Panc1 (cell line): ENCODE measurements around the gene MCAM. TPM values are rescaled to one million over a fixed set of nuclear protein-coding genes. Genes with fewer than 3 reads are reported as not detected.

ENCODE experiments used
- microRNA-seq: library from miRNA; unstranded; fragments of <30 nt; microRNA quantifications from one replicate; pipeline ENCODE4 v1.1.0, GENCODE V29; 2020; ENCODE audit not compliant: unreplicated experiment
- total RNA-seq: library from RNA; stranded (reverse); gene quantifications from one replicate; pipeline ENCODE4 v1.2.1, GENCODE V29; 2021; ENCODE audit not compliant: unreplicated experiment

MCAM gene
- total RNA-seq, 1 experiment from 2014 or later: 27.2 TPM

Small RNA genes lying within 50 kb of the gene (microRNA-seq; reads per million reads assigned to microRNA genes)
- gene MIR6756: not detected

Other genes with a start within 250 kb of the MCAM start
- 28.2 TPM for gene VPS11, start 249.3 kb downstream of the MCAM start, total RNA-seq
- gene HMBS, start 232.2 kb downstream of the MCAM start, total RNA-seq: 61.6 TPM
- gene DPAGT1, start 215.3 kb downstream of the MCAM start, total RNA-seq: 72.1 TPM
- 10.1 TPM for gene C2CD2L, start 209.8 kb downstream of the MCAM start, total RNA-seq
- 52.7 TPM for gene HINFP, start 195.6 kb downstream of the MCAM start, total RNA-seq
- 0.39 TPM for gene ABCG4, start 168.1 kb downstream of the MCAM start, total RNA-seq
- gene NLRX1, start 148.4 kb downstream of the MCAM start, total RNA-seq: 25.2 TPM
- gene NHERF4, start 131.7 kb downstream of the MCAM start, total RNA-seq: 0.23 TPM
- gene CBL, start 110.8 kb downstream of the MCAM start, total RNA-seq: 69.9 TPM
- gene RNF26, start 17.4 kb upstream of the MCAM start, total RNA-seq: 69.0 TPM
- gene C1QTNF5, start 23.8 kb upstream of the MCAM start, total RNA-seq: not detected
- not detected for gene MFRP, start 29.6 kb upstream of the MCAM start, total RNA-seq
- 3.1 TPM for gene USP2, start 64.6 kb upstream of the MCAM start, total RNA-seq
- gene THY1, start 106.0 kb upstream of the MCAM start, total RNA-seq: 13.7 TPM